ENCODE results near the gene GNAS.

Gene GNAS

GRCh38 chr20:58893355-58894120 is 41.0 kb downstream of the GNAS start:
- Histone ChIP-seq H3K4me1 (peaks cover 27% of the 10 kb centered on the region), H3K4me3 (ENCODE audit: low read depth, low read length) (peak overlapping the region; percentile 74), H3K36me3 (peaks cover 34% of the 10 kb centered on the region), H3K27me3 (no peaks in the 10 kb centered on the region), H3K9me3 (no peaks in the 10 kb centered on the region)
- no peak for TF ChIP-seq CTCF (IDR thresholded peaks at IDR 0.05; ENCODE audit: low read depth, low read length)
- no peak for DNase-seq

GRCh38 chr20:58894652-58895447 is 42.3 kb downstream of the GNAS start:
- H3K4me3 ChIP-seq (ENCODE audit: low read depth, low read length), result peak overlapping the region; percentile 74
- H3K9me3 ChIP-seq, result no peaks in the 10 kb centered on the region
- peaks cover 46% of the 10 kb centered on the region for H3K36me3 ChIP-seq
- TF ChIP-seq CTCF (IDR thresholded peaks at IDR 0.05; ENCODE audit: low read depth, low read length), result no peak
- no peaks in the 10 kb centered on the region for H3K27me3 ChIP-seq
- H3K4me1 ChIP-seq, result peaks cover 27% of the 10 kb centered on the region
- DNase-seq, result no peak

DNA sequence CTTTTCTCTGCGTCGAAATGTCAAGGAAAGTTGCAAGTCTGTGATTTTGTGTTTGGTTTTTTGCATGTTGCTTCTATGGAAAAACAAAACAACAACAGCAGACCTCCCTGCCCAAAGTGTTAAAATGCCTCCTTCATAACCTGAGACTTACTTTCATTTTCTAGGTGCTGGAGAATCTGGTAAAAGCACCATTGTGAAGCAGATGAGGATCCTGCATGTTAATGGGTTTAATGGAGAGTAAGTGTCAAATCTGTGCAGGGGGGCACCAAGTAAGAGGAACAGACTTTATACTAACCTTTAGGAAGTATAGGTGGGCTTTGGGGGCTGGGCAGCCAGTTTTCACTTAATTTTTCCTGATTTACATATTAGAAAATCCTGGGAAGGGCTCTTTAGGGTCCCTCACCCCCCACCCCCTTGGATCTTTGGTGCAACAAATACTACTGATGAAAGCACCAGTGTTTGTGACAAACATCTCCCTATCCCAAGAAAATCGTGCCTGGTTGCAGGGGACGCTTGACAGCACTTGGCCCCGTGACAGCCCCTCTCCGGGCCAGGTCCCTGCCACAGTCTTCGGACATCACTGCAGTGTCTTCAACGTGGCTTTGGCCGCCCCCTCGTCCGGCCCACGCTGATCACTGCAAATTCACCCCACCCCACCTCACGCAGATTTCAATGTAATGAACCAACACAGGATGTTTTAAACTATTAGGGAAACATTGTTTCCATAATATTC is 43.1 kb downstream of the GNAS start:
- Histone ChIP-seq H3K9me3 (no peaks in the 10 kb centered on the region), H3K4me3 (ENCODE audit: low read depth, low read length) (peak overlapping the region; percentile 74), H3K27me3 (no peaks in the 10 kb centered on the region), H3K4me1 (peaks cover 27% of the 10 kb centered on the region), H3K36me3 (peaks cover 53% of the 10 kb centered on the region)
- TF ChIP-seq CTCF (IDR thresholded peaks at IDR 0.05; ENCODE audit: low read depth, low read length), result no peak
- DNase-seq, result peak; percentile 42

- TF ChIP-seq CTCF (IDR thresholded peaks at IDR 0.05; ENCODE audit: low read depth, low read length), result no peak
- peaks cover 27% of the 10 kb centered on the region for H3K4me1 ChIP-seq
- H3K27me3 ChIP-seq, result no peaks in the 10 kb centered on the region
- H3K4me3 ChIP-seq (ENCODE audit: low read depth, low read length), result no peak overlapping the region
- H3K9me3 ChIP-seq, result no peaks in the 10 kb centered on the region
- H3K36me3 ChIP-seq, result peaks cover 59% of the 10 kb centered on the region
- DNase-seq, result no peak
These were observed 44.3 kb downstream of the GNAS start for GRCh38 chr20:58896820-58897219.

DNA sequence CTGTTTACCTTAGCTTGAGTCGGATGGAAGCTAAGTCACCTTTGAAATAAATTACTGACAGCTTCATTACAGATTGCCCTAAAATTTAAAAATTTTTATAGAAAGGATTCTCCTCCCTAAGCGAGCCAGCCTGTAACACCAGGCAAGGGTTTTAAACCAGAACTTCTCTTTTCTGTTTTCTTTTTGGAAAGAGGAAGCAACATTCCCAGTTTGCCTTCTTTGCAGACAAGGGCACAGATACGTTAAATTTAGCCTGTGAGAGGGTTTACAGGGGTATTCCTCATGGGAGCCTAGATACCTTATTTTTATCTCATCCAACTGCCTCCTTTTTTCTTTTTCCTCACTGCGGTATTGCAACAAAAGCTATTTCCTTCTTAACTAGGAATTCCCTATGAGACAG is 45.0 kb downstream of the GNAS start:
- no peak for DNase-seq
- Histone ChIP-seq H3K4me3 (ENCODE audit: low read depth, low read length) (no peak overlapping the region), H3K36me3 (peaks cover 64% of the 10 kb centered on the region), H3K4me1 (peaks cover 27% of the 10 kb centered on the region), H3K27me3 (no peaks in the 10 kb centered on the region), H3K9me3 (no peaks in the 10 kb centered on the region)
- TF ChIP-seq CTCF (IDR thresholded peaks at IDR 0.05; ENCODE audit: low read depth, low read length), result no peak

Data from BE2C (cell line).